ENCODE measurements around the gene PLCB1.

The PLCB1 gene

GRCh38 chr20:8208226-8208625 is 76.2 kb downstream of the PLCB1 start:
- H3K27me3 ChIP-seq (ENCODE audit: insufficient read depth, low read length): no peaks in the 10 kb centered on the region
- H4K8ac ChIP-seq (ENCODE audit: low read depth, low read length): no peak overlapping the region
- H3K79me2 ChIP-seq (ENCODE audit: control insufficient read depth, insufficient read depth, low read length, poor library complexity): no peaks in the 10 kb centered on the region
- H3K27ac ChIP-seq (ENCODE audit: low read depth, low read length): no peak overlapping the region
- no peak overlapping the region for H3K9ac ChIP-seq (ENCODE audit: low read length)
- H3K18ac ChIP-seq (ENCODE audit: low read length): no peak overlapping the region
- no peak overlapping the region for H3K14ac ChIP-seq (ENCODE audit: low read length)
- H3K23ac ChIP-seq (ENCODE audit: low read length): no peak overlapping the region
- no peak overlapping the region for H2AFZ ChIP-seq (ENCODE audit: insufficient read depth, low read length, poor library complexity)
- H3K4me3 ChIP-seq (ENCODE audit: low read depth, low read length): no peak overlapping the region
- H3K4ac ChIP-seq (ENCODE audit: low read depth, low read length): no peak overlapping the region
- no peak overlapping the region for H2AK5ac ChIP-seq (ENCODE audit: low read length)
- no peak overlapping the region for H3K4me2 ChIP-seq (ENCODE audit: low read length)
- H4K12ac ChIP-seq (ENCODE audit: low read depth, low read length): no peak overlapping the region
- no peaks in the 10 kb centered on the region for H3K9me3 ChIP-seq (ENCODE audit: insufficient read depth, low read depth, low read length)
- H3K79me1 ChIP-seq (ENCODE audit: low read length): no peaks in the 10 kb centered on the region
- no peak overlapping the region for H2BK12ac ChIP-seq (ENCODE audit: low read length)
- no peaks in the 10 kb centered on the region for H3K4me1 ChIP-seq (ENCODE audit: control insufficient read depth in 1 of 2, insufficient read depth in 2 of 2, low read length in 2 of 2)
- WGBS (ENCODE audit: extremely low coverage, insufficient coverage, insufficient read length): no CpG with 5 or more reads among the region's 1 CpG
- no peak overlapping the region for H4K91ac ChIP-seq (ENCODE audit: low read depth, low read length)
- no peak overlapping the region for H2BK5ac ChIP-seq (ENCODE audit: low read depth, low read length, poor library complexity)
- H2BK120ac ChIP-seq (ENCODE audit: insufficient read depth, low read length, poor library complexity): no peak overlapping the region
- H3K36me3 ChIP-seq (ENCODE audit: control insufficient read depth in 1 of 2, insufficient read depth in 2 of 2, low read length in 2 of 2): no peaks in the 10 kb centered on the region
- no peak for DNase-seq

DNA sequence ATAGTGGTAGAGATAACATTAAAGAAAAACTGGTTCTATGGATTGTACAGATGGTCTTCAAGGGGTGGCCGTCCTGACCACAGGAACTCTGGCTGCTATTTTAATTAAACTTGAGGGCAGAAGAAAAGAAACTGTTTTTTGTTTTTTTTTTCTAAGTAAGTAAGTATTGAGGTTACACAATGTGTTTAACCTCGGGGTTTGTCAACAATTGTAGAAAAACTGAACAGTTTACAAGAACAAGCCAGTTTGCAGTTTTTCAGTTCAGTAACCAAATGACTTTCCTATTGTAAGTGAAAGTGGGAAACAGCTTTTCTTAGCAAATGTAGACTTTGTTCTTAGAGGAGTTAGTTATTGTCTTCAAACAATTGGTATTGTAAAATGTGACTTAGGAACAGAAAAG is 77.0 kb downstream of the PLCB1 start:
- Histone ChIP-seq H2BK120ac (ENCODE audit: insufficient read depth, low read length, poor library complexity) (no peak overlapping the region), H3K36me3 (ENCODE audit: control insufficient read depth in 1 of 2, insufficient read depth in 2 of 2, low read length in 2 of 2) (no peaks in the 10 kb centered on the region), H4K12ac (ENCODE audit: low read depth, low read length) (no peak overlapping the region), H2AFZ (ENCODE audit: insufficient read depth, low read length, poor library complexity) (no peak overlapping the region), H3K4me3 (ENCODE audit: low read depth, low read length) (no peak overlapping the region), H4K91ac (ENCODE audit: low read depth, low read length) (no peak overlapping the region), H4K8ac (ENCODE audit: low read depth, low read length) (no peak overlapping the region), H3K79me1 (ENCODE audit: low read length) (no peaks in the 10 kb centered on the region), H3K4me2 (ENCODE audit: low read length) (no peak overlapping the region), H3K79me2 (ENCODE audit: control insufficient read depth, insufficient read depth, low read length, poor library complexity) (no peaks in the 10 kb centered on the region), H3K4me1 (ENCODE audit: control insufficient read depth in 1 of 2, insufficient read depth in 2 of 2, low read length in 2 of 2) (no peaks in the 10 kb centered on the region), H2BK12ac (ENCODE audit: low read length) (no peak overlapping the region), H3K18ac (ENCODE audit: low read length) (no peak overlapping the region), H2BK5ac (ENCODE audit: low read depth, low read length, poor library complexity) (no peak overlapping the region), H3K9ac (ENCODE audit: low read length) (no peak overlapping the region), H3K4ac (ENCODE audit: low read depth, low read length) (no peak overlapping the region), H3K27me3 (ENCODE audit: insufficient read depth, low read length) (no peaks in the 10 kb centered on the region), H3K23ac (ENCODE audit: low read length) (no peak overlapping the region), H3K27ac (ENCODE audit: low read depth, low read length) (no peak overlapping the region), H3K9me3 (ENCODE audit: insufficient read depth, low read depth, low read length) (no peaks in the 10 kb centered on the region), H3K14ac (ENCODE audit: low read length) (no peak overlapping the region), H2AK5ac (ENCODE audit: low read length) (no peak overlapping the region)
- DNase-seq: peak in 1 of 2 donors; percentile 16
- no CpG with 5 or more reads among the region's 2 CpGs for WGBS (ENCODE audit: extremely low coverage, insufficient coverage, insufficient read length)

- H3K4me1 ChIP-seq (ENCODE audit: control insufficient read depth in 1 of 2, insufficient read depth in 2 of 2, low read length in 2 of 2): no peaks in the 10 kb centered on the region
- no peak overlapping the region for H4K8ac ChIP-seq (ENCODE audit: low read depth, low read length)
- no peak overlapping the region for H3K14ac ChIP-seq (ENCODE audit: low read length)
- H3K9me3 ChIP-seq (ENCODE audit: insufficient read depth, low read depth, low read length): no peaks in the 10 kb centered on the region
- no peak overlapping the region for H2BK5ac ChIP-seq (ENCODE audit: low read depth, low read length, poor library complexity)
- WGBS (ENCODE audit: extremely low coverage, insufficient coverage, insufficient read length): no CpG with 5 or more reads among the region's 1 CpG
- H3K79me2 ChIP-seq (ENCODE audit: control insufficient read depth, insufficient read depth, low read length, poor library complexity): no peaks in the 10 kb centered on the region
- no peak overlapping the region for H3K4me3 ChIP-seq (ENCODE audit: low read depth, low read length)
- H3K18ac ChIP-seq (ENCODE audit: low read length): no peak overlapping the region
- H3K4me2 ChIP-seq (ENCODE audit: low read length): no peak overlapping the region
- H4K91ac ChIP-seq (ENCODE audit: low read depth, low read length): no peak overlapping the region
- no peak overlapping the region for H2BK120ac ChIP-seq (ENCODE audit: insufficient read depth, low read length, poor library complexity)
- no peak overlapping the region for H3K23ac ChIP-seq (ENCODE audit: low read length)
- no peaks in the 10 kb centered on the region for H3K79me1 ChIP-seq (ENCODE audit: low read length)
- no peak overlapping the region for H2BK12ac ChIP-seq (ENCODE audit: low read length)
- no peak for DNase-seq
- H3K27me3 ChIP-seq (ENCODE audit: insufficient read depth, low read length): no peaks in the 10 kb centered on the region
- no peak overlapping the region for H3K4ac ChIP-seq (ENCODE audit: low read depth, low read length)
- no peak overlapping the region for H4K12ac ChIP-seq (ENCODE audit: low read depth, low read length)
- no peaks in the 10 kb centered on the region for H3K36me3 ChIP-seq (ENCODE audit: control insufficient read depth in 1 of 2, insufficient read depth in 2 of 2, low read length in 2 of 2)
- H3K27ac ChIP-seq (ENCODE audit: low read depth, low read length): no peak overlapping the region
- no peak overlapping the region for H2AK5ac ChIP-seq (ENCODE audit: low read length)
- no peak overlapping the region for H3K9ac ChIP-seq (ENCODE audit: low read length)
- H2AFZ ChIP-seq (ENCODE audit: insufficient read depth, low read length, poor library complexity): no peak overlapping the region
Observed at GRCh38 chr20:8210749-8211148, 78.7 kb downstream of the PLCB1 start.

DNA sequence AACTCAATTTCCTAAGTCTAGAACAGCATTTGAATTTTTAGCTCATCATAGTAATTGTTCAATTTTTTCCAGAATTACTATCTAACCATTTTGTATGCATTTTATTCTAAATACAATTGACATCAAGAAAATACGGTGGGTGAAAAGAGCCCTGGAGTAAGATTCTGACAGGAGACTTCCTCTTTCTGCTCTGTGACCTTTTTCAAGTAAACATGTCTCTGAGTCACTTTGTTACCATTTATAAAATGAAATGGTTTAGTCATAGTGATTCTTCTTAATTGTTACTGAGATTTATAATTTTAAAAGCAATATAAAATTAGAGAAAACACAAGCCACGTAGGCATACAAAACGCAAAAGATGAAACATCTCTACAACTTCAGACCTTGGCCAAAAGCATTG is 80.2 kb downstream of the PLCB1 start:
- H3K4me2 ChIP-seq (ENCODE audit: low read length): no peak overlapping the region
- H4K8ac ChIP-seq (ENCODE audit: low read depth, low read length): no peak overlapping the region
- no peak overlapping the region for H2BK120ac ChIP-seq (ENCODE audit: insufficient read depth, low read length, poor library complexity)
- WGBS (ENCODE audit: extremely low coverage, insufficient coverage, insufficient read length): no CpG with 5 or more reads among the region's 3 CpGs
- no peak overlapping the region for H3K9ac ChIP-seq (ENCODE audit: low read length)
- no peak overlapping the region for H4K91ac ChIP-seq (ENCODE audit: low read depth, low read length)
- H2BK12ac ChIP-seq (ENCODE audit: low read length): no peak overlapping the region
- H3K9me3 ChIP-seq (ENCODE audit: insufficient read depth, low read depth, low read length): no peaks in the 10 kb centered on the region
- H2AK5ac ChIP-seq (ENCODE audit: low read length): no peak overlapping the region
- no peaks in the 10 kb centered on the region for H3K36me3 ChIP-seq (ENCODE audit: control insufficient read depth in 1 of 2, insufficient read depth in 2 of 2, low read length in 2 of 2)
- H3K23ac ChIP-seq (ENCODE audit: low read length): no peak overlapping the region
- no peaks in the 10 kb centered on the region for H3K27me3 ChIP-seq (ENCODE audit: insufficient read depth, low read length)
- no peak overlapping the region for H3K14ac ChIP-seq (ENCODE audit: low read length)
- no peak for DNase-seq
- H2AFZ ChIP-seq (ENCODE audit: insufficient read depth, low read length, poor library complexity): no peak overlapping the region
- H3K4me3 ChIP-seq (ENCODE audit: low read depth, low read length): no peak overlapping the region
- H3K4me1 ChIP-seq (ENCODE audit: control insufficient read depth in 1 of 2, insufficient read depth in 2 of 2, low read length in 2 of 2): no peaks in the 10 kb centered on the region
- H2BK5ac ChIP-seq (ENCODE audit: low read depth, low read length, poor library complexity): no peak overlapping the region
- no peak overlapping the region for H4K12ac ChIP-seq (ENCODE audit: low read depth, low read length)
- no peak overlapping the region for H3K18ac ChIP-seq (ENCODE audit: low read length)
- no peaks in the 10 kb centered on the region for H3K79me2 ChIP-seq (ENCODE audit: control insufficient read depth, insufficient read depth, low read length, poor library complexity)
- no peak overlapping the region for H3K4ac ChIP-seq (ENCODE audit: low read depth, low read length)
- no peak overlapping the region for H3K27ac ChIP-seq (ENCODE audit: low read depth, low read length)
- no peaks in the 10 kb centered on the region for H3K79me1 ChIP-seq (ENCODE audit: low read length)

All from trophoblast cell (in vitro differentiated cells and primary cell).